ENCODE measurements around the gene CRB1. TPM values are rescaled to one million over a fixed set of nuclear protein-coding genes. Genes with fewer than 3 reads are reported as not detected.

CRB1 gene
- polyA plus RNA-seq, 3 donors = not detected

DNA sequence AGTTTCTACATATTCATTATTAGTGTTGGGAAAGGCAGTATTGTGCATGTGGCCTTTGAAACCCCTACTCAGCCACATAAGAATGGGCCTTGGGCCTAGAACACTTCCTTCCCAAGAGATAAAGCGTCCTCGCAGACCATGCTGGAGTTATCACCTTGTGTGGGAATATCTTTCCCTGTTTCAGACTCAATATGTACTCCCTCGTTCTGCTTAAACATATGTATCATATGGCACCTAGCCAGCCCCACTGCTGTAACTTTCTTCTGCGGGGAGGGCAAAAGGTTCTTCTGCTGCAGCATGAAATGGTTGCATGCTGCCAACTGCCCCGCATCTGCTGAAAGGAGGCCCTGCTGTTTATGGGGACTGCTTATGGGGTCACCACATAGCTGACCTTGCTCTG lies 92.0 kb downstream of the CRB1 start:
- Histone ChIP-seq H3K27me3 (ENCODE audit: control insufficient read depth in 2 of 2, insufficient read depth in 2 of 2, low read length in 2 of 2) (no peaks in the 10 kb centered on the region), H3K4me3 (replicated peaks in 1 of 3; ENCODE audit: low read depth in 2 of 3, low read length in 3 of 3) (no peak overlapping the region), H3K36me3 (replicated peaks in 1 of 2; ENCODE audit: control insufficient read depth in 1 of 2, insufficient read depth in 2 of 2, low read length in 2 of 2) (no peaks in the 10 kb centered on the region), H2AFZ (ENCODE audit: insufficient read depth, low read depth, low read length, poor library complexity, severe bottlenecking) (no peak overlapping the region), H3K4me2 (replicated peaks; ENCODE audit: extremely low read depth, low read length, poor library complexity, severe bottlenecking) (no peak overlapping the region), H3K79me2 (ENCODE audit: insufficient read depth, low read length) (no peaks in the 10 kb centered on the region), H4K20me1 (ENCODE audit: insufficient read depth, low read length) (no peaks in the 10 kb centered on the region), H3K27ac (ENCODE audit: low read depth in 1 of 2, low read length in 2 of 2) (no peak overlapping the region), H3K9ac (ENCODE audit: insufficient read depth, low read length, poor library complexity, severe bottlenecking) (no peak overlapping the region), H3K9me3 (replicated peaks in 1 of 2; ENCODE audit: control insufficient read depth in 1 of 2, insufficient read depth in 1 of 2, low read length in 2 of 2) (peaks cover 0 to 5% of the 10 kb centered on the region in 2 donors), H3K4me1 (ENCODE audit: control insufficient read depth in 1 of 2, insufficient read depth in 2 of 2, low read length in 2 of 2) (no peaks in the 10 kb centered on the region)
- Mint-ChIP-seq H3K36me3 (no peaks in the 10 kb centered on the region), H3K27me3 (ENCODE audit: low read depth in 3 of 3) (no peaks in the 10 kb centered on the region), H3K9me3 (peaks cover 0 to 3% (median 0%) of the 10 kb centered on the region in 7 donors), H3K4me1 (no peaks in the 10 kb centered on the region), H3K27ac (no peak overlapping the region), H3K4me3 (no peak overlapping the region)
- 94% methylated on average over 3 of the region's 5 CpGs for WGBS (ENCODE audit: insufficient coverage)
- intact Hi-C loops (cut with micrococcal nuclease) = no loop called here
- DNase-seq = no peak
- TF ChIP-seq, protein P1, sequence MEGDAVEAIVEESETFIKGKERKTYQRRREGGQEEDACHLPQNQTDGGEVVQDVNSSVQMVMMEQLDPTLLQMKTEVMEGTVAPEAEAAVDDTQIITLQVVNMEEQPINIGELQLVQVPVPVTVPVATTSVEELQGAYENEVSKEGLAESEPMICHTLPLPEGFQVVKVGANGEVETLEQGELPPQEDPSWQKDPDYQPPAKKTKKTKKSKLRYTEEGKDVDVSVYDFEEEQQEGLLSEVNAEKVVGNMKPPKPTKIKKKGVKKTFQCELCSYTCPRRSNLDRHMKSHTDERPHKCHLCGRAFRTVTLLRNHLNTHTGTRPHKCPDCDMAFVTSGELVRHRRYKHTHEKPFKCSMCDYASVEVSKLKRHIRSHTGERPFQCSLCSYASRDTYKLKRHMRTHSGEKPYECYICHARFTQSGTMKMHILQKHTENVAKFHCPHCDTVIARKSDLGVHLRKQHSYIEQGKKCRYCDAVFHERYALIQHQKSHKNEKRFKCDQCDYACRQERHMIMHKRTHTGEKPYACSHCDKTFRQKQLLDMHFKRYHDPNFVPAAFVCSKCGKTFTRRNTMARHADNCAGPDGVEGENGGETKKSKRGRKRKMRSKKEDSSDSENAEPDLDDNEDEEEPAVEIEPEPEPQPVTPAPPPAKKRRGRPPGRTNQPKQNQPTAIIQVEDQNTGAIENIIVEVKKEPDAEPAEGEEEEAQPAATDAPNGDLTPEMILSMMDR (IDR thresholded peaks at IDR 0.05) = no peak

DNA sequence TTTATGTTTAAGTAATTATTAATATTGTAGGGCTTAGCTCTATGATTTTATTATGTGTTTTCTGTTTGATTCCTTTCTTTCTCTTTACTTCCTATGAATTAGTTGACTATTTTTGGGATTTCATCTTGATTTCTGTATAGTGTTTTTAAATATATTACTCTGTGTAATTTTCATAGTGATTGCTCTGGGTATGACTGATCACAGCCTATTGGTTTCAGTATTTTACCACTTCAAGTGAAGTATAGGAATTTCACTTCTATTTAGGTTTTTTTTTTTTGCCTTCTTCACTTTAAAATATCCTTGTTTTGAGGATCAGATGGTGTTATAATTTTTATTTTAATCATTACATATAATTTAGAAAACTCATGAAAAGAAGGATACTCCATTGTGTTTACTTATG lies 94.8 kb downstream of the CRB1 start:
- TF ChIP-seq, protein P1 (IDR thresholded peaks at IDR 0.05) = no peak

More for the DNA sequence above, 94.8 kb downstream of the CRB1 start:
- Histone ChIP-seq H3K27me3 (ENCODE audit: control insufficient read depth in 2 of 2, insufficient read depth in 2 of 2, low read length in 2 of 2) (no peaks in the 10 kb centered on the region), H3K4me3 (replicated peaks in 1 of 3; ENCODE audit: low read depth in 2 of 3, low read length in 3 of 3) (no peak overlapping the region), H3K9ac (ENCODE audit: insufficient read depth, low read length, poor library complexity, severe bottlenecking) (no peak overlapping the region), H3K79me2 (ENCODE audit: insufficient read depth, low read length) (no peaks in the 10 kb centered on the region), H4K20me1 (ENCODE audit: insufficient read depth, low read length) (no peaks in the 10 kb centered on the region), H3K36me3 (replicated peaks in 1 of 2; ENCODE audit: control insufficient read depth in 1 of 2, insufficient read depth in 2 of 2, low read length in 2 of 2) (no peaks in the 10 kb centered on the region), H3K9me3 (replicated peaks in 1 of 2; ENCODE audit: control insufficient read depth in 1 of 2, insufficient read depth in 1 of 2, low read length in 2 of 2) (no peaks in the 10 kb centered on the region), H2AFZ (ENCODE audit: insufficient read depth, low read depth, low read length, poor library complexity, severe bottlenecking) (no peak overlapping the region), H3K4me2 (replicated peaks; ENCODE audit: extremely low read depth, low read length, poor library complexity, severe bottlenecking) (no peak overlapping the region), H3K4me1 (ENCODE audit: control insufficient read depth in 1 of 2, insufficient read depth in 2 of 2, low read length in 2 of 2) (no peaks in the 10 kb centered on the region), H3K27ac (ENCODE audit: low read depth in 1 of 2, low read length in 2 of 2) (no peak overlapping the region)
- Mint-ChIP-seq H3K9me3 (no peaks in the 10 kb centered on the region), H3K27me3 (ENCODE audit: low read depth in 3 of 3) (peaks cover 0 to 3% (median 0%) of the 10 kb centered on the region in 3 donors), H3K27ac (no peak overlapping the region), H3K36me3 (no peaks in the 10 kb centered on the region), H3K4me1 (no peaks in the 10 kb centered on the region), H3K4me3 (no peak overlapping the region)
- intact Hi-C loops (cut with micrococcal nuclease) = no loop called here
- no peak for DNase-seq

Measured in CD14-positive monocyte (primary cell).